GM23338 (cell line): ENCODE data around the gene KISS1R. TPM values are rescaled to one million over a fixed set of nuclear protein-coding genes. Genes with fewer than 3 reads are reported as not detected.

Experiments used
- ATAC-seq: fragments of 200-7000 bp; cut with Tn5 transposase; 3 replicates; pipeline ENCODE4 v1.9.1; 2020
- DNase-seq: peaks from one replicate; pipeline ENCODE4 v3.0.0-alpha.2; 2015; ENCODE audit warnings: low spot score
- H2AFZ ChIP-seq: fragments of 200-600 bp; sonication (generic); 2 replicates; pipeline ENCODE4 v1.8.0; 2016; ENCODE audit warnings: antibody characterized with exemption, mild to moderate bottlenecking, moderate library complexity
- H3F3A ChIP-seq: fragments of 200-600 bp; sonication (generic); replicated peaks from 2 replicates; pipeline ENCODE4 v1.8.0; 2017; ENCODE audit warnings: antibody characterized with exemption, mixed run types, low read depth
- H3K27ac ChIP-seq: fragments of 200-600 bp; sonication (generic); 2 replicates; pipeline ENCODE4 v1.6.1; 2016; ENCODE audit warnings: low read depth
- H3K27me3 ChIP-seq: fragments of 200-600 bp; sonication (generic); 2 replicates; pipeline ENCODE4 v1.8.0; 2016; ENCODE audit warnings: mild to moderate bottlenecking, mixed run types, moderate library complexity; ENCODE audit not compliant: insufficient read depth
- H3K36me3 ChIP-seq: fragments of 200-600 bp; sonication (generic); 2 replicates; pipeline ENCODE4 v1.8.0; 2016; ENCODE audit warnings: mild to moderate bottlenecking; ENCODE audit not compliant: insufficient read depth
- H3K4me1 ChIP-seq: fragments of 200-600 bp; sonication (generic); 2 replicates; pipeline ENCODE4 v1.8.0; 2016; ENCODE audit warnings: mild to moderate bottlenecking, moderate library complexity; ENCODE audit not compliant: insufficient read depth
- H3K4me2 ChIP-seq: fragments of 200-600 bp; sonication (generic); 2 replicates; pipeline ENCODE4 v1.7.1; 2017; ENCODE audit warnings: mixed run types
- H3K4me3 ChIP-seq: fragments of 200-600 bp; sonication (generic); 2 replicates; pipeline ENCODE4 v1.6.1; 2016; ENCODE audit warnings: mixed run types
- H3K79me2 ChIP-seq: fragments of 200-600 bp; sonication (generic); replicated peaks from 2 replicates; pipeline ENCODE4 v1.8.0; 2017; ENCODE audit warnings: mild to moderate bottlenecking; ENCODE audit not compliant: insufficient read depth
- H3K9me2 ChIP-seq: fragments of 200-600 bp; sonication (generic); 2 replicates; pipeline ENCODE4 v1.8.0; 2017; ENCODE audit not compliant: insufficient read depth
- H4K20me1 ChIP-seq: fragments of 200-600 bp; sonication (generic); replicated peaks from 2 replicates; pipeline ENCODE4 v1.8.0; 2017; ENCODE audit warnings: mild to moderate bottlenecking; ENCODE audit not compliant: insufficient read depth
- H3K27ac Mint-ChIP-seq: 2 replicates; pipeline ENCODE4 v1.8.0; 2020; ENCODE audit warnings: inconsistent platforms, mild to moderate bottlenecking, moderate library complexity, mixed read lengths
- H3K27me3 Mint-ChIP-seq: 3 replicates; pipeline ENCODE4 v1.8.0; 2022; ENCODE audit warnings: low read depth, mild to moderate bottlenecking, moderate library complexity, mixed read lengths, inconsistent platforms; ENCODE audit not compliant: insufficient read depth, poor library complexity
- H3K36me3 Mint-ChIP-seq: 3 replicates; pipeline ENCODE4 v1.8.0; 2021; ENCODE audit warnings: low read depth, mild to moderate bottlenecking, inconsistent platforms, moderate library complexity, mixed read lengths
- H3K4me1 Mint-ChIP-seq: 3 replicates; pipeline ENCODE4 v1.8.0; 2020; ENCODE audit warnings: mild to moderate bottlenecking, inconsistent platforms, mixed read lengths
- H3K4me3 Mint-ChIP-seq: 3 replicates; pipeline ENCODE4 v1.8.0; 2021; ENCODE audit warnings: moderate library complexity, mild to moderate bottlenecking, inconsistent platforms, mixed read lengths
- H3K9me3 Mint-ChIP-seq: 3 replicates; pipeline ENCODE4 v1.8.0; 2020; ENCODE audit warnings: moderate library complexity, mild to moderate bottlenecking, inconsistent platforms, mixed read lengths
- EZH2 ChIP-seq: fragments of 200-600 bp; sonication (generic); IDR thresholded peaks from one replicate; pipeline ENCODE4 v1.8.0; 2017; ENCODE audit warnings: antibody characterized with exemption, mild to moderate bottlenecking, low read depth; ENCODE audit not compliant: unreplicated experiment
- POLR2AphosphoS5 ChIP-seq: IDR thresholded peaks from 2 replicates; pipeline ENCODE4 v1.6.1; 2016; ENCODE audit warnings: antibody characterized with exemption, low read depth
- REST ChIP-seq: IDR thresholded peaks from one replicate; pipeline ENCODE4 v1.6.1; 2018; ENCODE audit warnings: antibody characterized with exemption; ENCODE audit not compliant: unreplicated experiment
- STAT1 ChIP-seq: IDR thresholded peaks from one replicate; pipeline ENCODE4 v1.6.1; 2016; ENCODE audit warnings: antibody characterized with exemption; ENCODE audit not compliant: unreplicated experiment
- ZNF114 ChIP-seq: fragments of 250-450 bp; sonication (Bioruptor Pico); IDR thresholded peaks from 2 replicates; pipeline ENCODE4 v1.5.0; 2020; ENCODE audit warnings: mild to moderate bottlenecking, moderate library complexity
- polyA plus RNA-seq: library from polyadenylated mRNA; unstranded; fragments of >200 nt; fragmentation: Nextera tagmentation; extraction: Ambion mirVana; gene quantifications from 2 replicates; pipeline ENCODE4 v1.2.1, GENCODE V29; 2016
- total RNA-seq: library from RNA; depleted of rRNA; stranded (reverse); fragments of >200 nt; shearing (Covaris generic); gene quantifications from 2 replicates; pipeline ENCODE4 v1.2.3, GENCODE V29; 2014
- TF ChIP-seq, protein P1 (sequence below): fragments of 250-450 bp; sonication (Bioruptor Pico); IDR thresholded peaks from 2 replicates; pipeline ENCODE4 v1.5.0; 2020; ENCODE audit warnings: mild to moderate bottlenecking, moderate library complexity

Gene KISS1R
- total and polyA plus RNA-seq, 2 experiments from 2014 or later, result 0.78 to 4.0 TPM

DNA sequence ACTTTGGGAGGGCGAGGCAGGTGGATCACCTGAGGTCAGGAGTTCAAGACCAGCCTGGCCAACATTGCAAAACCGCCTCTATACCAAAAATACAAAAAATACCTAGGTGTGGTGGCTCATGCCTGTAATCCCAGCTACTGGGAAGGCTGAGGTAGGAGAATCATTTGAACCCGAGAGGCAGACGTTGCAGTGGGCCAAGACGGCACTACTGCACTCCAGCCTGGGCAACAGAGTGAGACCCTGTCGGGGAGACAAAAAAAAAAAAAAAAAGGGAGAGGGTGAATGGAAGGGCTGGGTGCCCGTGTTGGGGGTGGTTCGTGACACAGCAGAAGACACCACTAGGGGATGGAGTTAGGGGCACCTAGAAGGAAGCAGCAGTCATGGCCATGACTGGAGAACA lies 46.8 kb upstream of the KISS1R start (continued):
- TF ChIP-seq, protein P1, sequence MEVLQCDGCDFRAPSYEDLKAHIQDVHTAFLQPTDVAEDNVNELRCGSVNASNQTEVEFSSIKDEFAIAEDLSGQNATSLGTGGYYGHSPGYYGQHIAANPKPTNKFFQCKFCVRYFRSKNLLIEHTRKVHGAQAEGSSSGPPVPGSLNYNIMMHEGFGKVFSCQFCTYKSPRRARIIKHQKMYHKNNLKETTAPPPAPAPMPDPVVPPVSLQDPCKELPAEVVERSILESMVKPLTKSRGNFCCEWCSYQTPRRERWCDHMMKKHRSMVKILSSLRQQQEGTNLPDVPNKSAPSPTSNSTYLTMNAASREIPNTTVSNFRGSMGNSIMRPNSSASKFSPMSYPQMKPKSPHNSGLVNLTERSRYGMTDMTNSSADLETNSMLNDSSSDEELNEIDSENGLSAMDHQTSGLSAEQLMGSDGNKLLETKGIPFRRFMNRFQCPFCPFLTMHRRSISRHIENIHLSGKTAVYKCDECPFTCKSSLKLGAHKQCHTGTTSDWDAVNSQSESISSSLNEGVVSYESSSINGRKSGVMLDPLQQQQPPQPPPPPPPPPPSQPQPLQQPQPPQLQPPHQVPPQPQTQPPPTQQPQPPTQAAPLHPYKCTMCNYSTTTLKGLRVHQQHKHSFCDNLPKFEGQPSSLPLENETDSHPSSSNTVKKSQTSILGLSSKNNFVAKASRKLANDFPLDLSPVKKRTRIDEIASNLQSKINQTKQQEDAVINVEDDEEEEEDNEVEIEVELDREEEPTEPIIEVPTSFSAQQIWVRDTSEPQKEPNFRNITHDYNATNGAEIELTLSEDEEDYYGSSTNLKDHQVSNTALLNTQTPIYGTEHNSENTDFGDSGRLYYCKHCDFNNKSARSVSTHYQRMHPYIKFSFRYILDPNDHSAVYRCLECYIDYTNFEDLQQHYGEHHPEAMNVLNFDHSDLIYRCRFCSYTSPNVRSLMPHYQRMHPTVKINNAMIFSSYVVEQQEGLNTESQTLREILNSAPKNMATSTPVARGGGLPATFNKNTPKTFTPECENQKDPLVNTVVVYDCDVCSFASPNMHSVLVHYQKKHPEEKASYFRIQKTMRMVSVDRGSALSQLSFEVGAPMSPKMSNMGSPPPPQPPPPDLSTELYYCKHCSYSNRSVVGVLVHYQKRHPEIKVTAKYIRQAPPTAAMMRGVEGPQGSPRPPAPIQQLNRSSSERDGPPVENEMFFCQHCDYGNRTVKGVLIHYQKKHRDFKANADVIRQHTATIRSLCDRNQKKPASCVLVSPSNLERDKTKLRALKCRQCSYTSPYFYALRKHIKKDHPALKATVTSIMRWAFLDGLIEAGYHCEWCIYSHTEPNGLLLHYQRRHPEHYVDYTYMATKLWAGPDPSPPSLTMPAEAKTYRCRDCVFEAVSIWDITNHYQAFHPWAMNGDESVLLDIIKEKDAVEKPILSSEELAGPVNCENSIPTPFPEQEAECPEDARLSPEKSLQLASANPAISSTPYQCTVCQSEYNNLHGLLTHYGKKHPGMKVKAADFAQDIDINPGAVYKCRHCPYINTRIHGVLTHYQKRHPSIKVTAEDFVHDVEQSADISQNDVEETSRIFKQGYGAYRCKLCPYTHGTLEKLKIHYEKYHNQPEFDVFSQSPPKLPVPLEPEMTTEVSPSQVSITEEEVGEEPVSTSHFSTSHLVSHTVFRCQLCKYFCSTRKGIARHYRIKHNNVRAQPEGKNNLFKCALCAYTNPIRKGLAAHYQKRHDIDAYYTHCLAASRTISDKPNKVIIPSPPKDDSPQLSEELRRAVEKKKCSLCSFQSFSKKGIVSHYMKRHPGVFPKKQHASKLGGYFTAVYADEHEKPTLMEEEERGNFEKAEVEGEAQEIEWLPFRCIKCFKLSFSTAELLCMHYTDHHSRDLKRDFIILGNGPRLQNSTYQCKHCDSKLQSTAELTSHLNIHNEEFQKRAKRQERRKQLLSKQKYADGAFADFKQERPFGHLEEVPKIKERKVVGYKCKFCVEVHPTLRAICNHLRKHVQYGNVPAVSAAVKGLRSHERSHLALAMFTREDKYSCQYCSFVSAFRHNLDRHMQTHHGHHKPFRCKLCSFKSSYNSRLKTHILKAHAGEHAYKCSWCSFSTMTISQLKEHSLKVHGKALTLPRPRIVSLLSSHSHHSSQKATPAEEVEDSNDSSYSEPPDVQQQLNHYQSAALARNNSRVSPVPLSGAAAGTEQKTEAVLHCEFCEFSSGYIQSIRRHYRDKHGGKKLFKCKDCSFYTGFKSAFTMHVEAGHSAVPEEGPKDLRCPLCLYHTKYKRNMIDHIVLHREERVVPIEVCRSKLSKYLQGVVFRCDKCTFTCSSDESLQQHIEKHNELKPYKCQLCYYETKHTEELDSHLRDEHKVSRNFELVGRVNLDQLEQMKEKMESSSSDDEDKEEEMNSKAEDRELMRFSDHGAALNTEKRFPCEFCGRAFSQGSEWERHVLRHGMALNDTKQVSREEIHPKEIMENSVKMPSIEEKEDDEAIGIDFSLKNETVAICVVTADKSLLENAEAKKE (CRISPR knock-in tag), result no peak

- Histone ChIP-seq H3K27me3 (no peaks in the 10 kb centered on the region), H3K4me1 (no peaks in the 10 kb centered on the region)
- TF ChIP-seq EZH2 (no peak), POLR2AphosphoS5 (no peak), REST (no peak), ZNF114 (CRISPR knock-in tag) (no peak), STAT1 (no peak)
- TF ChIP-seq, protein P1 (CRISPR knock-in tag), result no peak
Measured at GRCh38 chr19:870963-871401, 46.2 kb upstream of the KISS1R start.

More at GRCh38 chr19:870963-871401, 46.2 kb upstream of the KISS1R start:
- H3K27ac ChIP-seq, result no peak overlapping the region
- Mint-ChIP-seq H3K36me3 (peaks cover 47% of the 10 kb centered on the region), H3K9me3 (peaks cover 11% of the 10 kb centered on the region), H3K4me3 (no peak overlapping the region), H3K27ac (no peak overlapping the region), H3K4me1 (peaks cover 5% of the 10 kb centered on the region), H3K27me3 (peaks cover 28% of the 10 kb centered on the region)
- no peaks in the 10 kb centered on the region for H3K79me2 ChIP-seq
- ATAC-seq (peak; percentile 9), DNase-seq (no peak)
- no peak overlapping the region for H2AFZ ChIP-seq
- H3K4me2 ChIP-seq, result no peak overlapping the region
- no peak overlapping the region for H3K4me3 ChIP-seq
- no peaks in the 10 kb centered on the region for H4K20me1 ChIP-seq
- H3K36me3 ChIP-seq, result no peaks in the 10 kb centered on the region; the same call in 1 of the 2 replicates
- no peaks in the 10 kb centered on the region for H3K9me2 ChIP-seq
- H3F3A ChIP-seq, result peaks cover 19% of the 10 kb centered on the region
